Stromal cell of bone marrow (primary cell): ENCODE results near the gene ZNF784.
A peak's percentile ranks its signal among the peaks of the same experiment; 100 is the strongest.

Experiments
- DNase-seq: peaks from one replicate; pipeline ENCODE4 v3.0.0-alpha.2; 2012; ENCODE audit warnings: low read depth

The ZNF784 gene

GRCh38 chr19:55656552-55656951 lies 32.2 kb upstream of the ZNF784 start:
- no peak for DNase-seq

- no peak for DNase-seq
These were observed 31.3 kb upstream of the ZNF784 start for GRCh38 chr19:55655648-55656040.

GRCh38 chr19:55654868-55655647 lies 30.7 kb upstream of the ZNF784 start, which contains the start of gene U2AF2:
TSS of gene U2AF2 (plus strand) at chr19:55655035. CDS start at chr19:55655105, 70 bp downstream.
- peak; percentile 72 for DNase-seq

- DNase-seq = peak; percentile 97
These were observed 30.0 kb upstream of the ZNF784 start for GRCh38 chr19:55654323-55654867.

- peak; percentile 95 for DNase-seq
These were observed 29.4 kb upstream of the ZNF784 start for GRCh38 chr19:55653651-55654322.

- no peak for DNase-seq
These were observed 28.2 kb upstream of the ZNF784 start for GRCh38 chr19:55652311-55653128.

GRCh38 chr19:55651236-55651635 lies 26.9 kb upstream of the ZNF784 start:
- no peak for DNase-seq

GRCh38 chr19:55650602-55651230 lies 26.4 kb upstream of the ZNF784 start:
- no peak for DNase-seq

- DNase-seq = no peak
These were observed 25.8 kb upstream of the ZNF784 start for GRCh38 chr19:55650126-55650557.

- DNase-seq = no peak
These were observed 25.1 kb upstream of the ZNF784 start for GRCh38 chr19:55649268-55650125.

- no peak for DNase-seq
These were observed 24.4 kb upstream of the ZNF784 start for GRCh38 chr19:55648585-55649267.

GRCh38 chr19:55647732-55648584 lies 23.6 kb upstream of the ZNF784 start, which contains the start of gene CCDC106:
TSS of gene CCDC106 (plus strand) at chr19:55648212. CDS start at chr19:55649047, 835 bp downstream.
- no peak for DNase-seq

GRCh38 chr19:55646889-55647731 lies 22.7 kb upstream of the ZNF784 start:
- no peak for DNase-seq

- no peak for DNase-seq
These were observed 21.1 kb upstream of the ZNF784 start for GRCh38 chr19:55645512-55645881.

GRCh38 chr19:55644842-55645511 lies 20.6 kb upstream of the ZNF784 start:
- no peak for DNase-seq

- DNase-seq = no peak
These were observed 19.9 kb upstream of the ZNF784 start for GRCh38 chr19:55644191-55644833.

- no peak for DNase-seq
These were observed 19.5 kb upstream of the ZNF784 start for GRCh38 chr19:55643887-55644176.
